ENCODE data around the gene GRAP.

Gene GRAP

GRCh38 chr17:19001907-19002590 lies 44.7 kb downstream of the GRAP start:
- no peak for DNase-seq

GRCh38 chr17:19000531-19001325 lies 46.0 kb downstream of the GRAP start:
- DNase-seq, result no peak

DNA sequence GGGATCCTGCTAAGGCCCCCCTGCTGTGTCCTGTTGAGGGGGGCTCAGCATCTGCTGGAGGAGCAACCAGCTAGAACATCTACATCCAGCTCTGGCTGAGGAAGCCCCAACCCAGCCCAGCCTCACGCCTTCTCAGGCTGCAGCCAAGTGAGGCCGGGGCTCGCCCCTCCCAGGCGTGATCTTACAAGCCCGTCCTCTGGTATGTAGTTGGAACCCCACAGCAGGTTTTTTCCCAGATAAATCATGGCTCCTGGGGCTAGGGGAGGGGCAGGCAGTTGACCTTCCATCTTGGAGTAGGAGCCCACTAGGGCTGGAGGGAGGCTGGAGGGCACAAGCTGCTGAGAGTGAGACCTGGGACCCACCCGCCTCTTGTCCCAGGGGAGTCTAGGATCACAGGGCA lies 46.8 kb downstream of the GRAP start:
- DNase-seq, result no peak

GRCh38 chr17:18999394-18999793 lies 47.4 kb downstream of the GRAP start:
- no peak for DNase-seq

GRCh38 chr17:18997650-18998196 lies 49.0 kb downstream of the GRAP start:
- DNase-seq, result no peak

DNA sequence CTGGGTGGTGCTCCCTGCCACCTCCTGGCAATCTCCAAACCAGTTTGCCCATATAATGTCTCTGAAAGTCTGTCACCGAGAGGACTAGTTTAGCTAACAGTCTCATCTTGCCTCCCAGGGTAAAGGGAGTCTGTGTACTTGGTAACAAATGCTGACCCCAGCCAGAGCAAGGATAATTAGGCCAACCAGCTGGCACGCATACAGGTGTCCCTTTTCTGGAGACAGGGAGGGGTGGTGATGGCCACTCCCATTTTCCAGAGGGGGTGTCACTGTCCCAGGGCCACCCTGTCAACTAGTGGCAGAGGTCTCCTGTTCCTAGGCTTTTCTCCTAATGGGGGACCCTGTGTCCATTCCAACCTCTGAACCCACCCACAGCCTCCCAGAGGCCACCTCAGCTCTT lies 50.3 kb downstream of the GRAP start:
- no peak for DNase-seq

GRCh38 chr17:18995220-18995619 lies 51.5 kb downstream of the GRAP start:
- no peak for DNase-seq

- no peak for DNase-seq
These were observed 52.1 kb downstream of the GRAP start for GRCh38 chr17:18994631-18995030.

GRCh38 chr17:18993905-18994526 lies 52.7 kb downstream of the GRAP start:
- no peak for DNase-seq

DNA sequence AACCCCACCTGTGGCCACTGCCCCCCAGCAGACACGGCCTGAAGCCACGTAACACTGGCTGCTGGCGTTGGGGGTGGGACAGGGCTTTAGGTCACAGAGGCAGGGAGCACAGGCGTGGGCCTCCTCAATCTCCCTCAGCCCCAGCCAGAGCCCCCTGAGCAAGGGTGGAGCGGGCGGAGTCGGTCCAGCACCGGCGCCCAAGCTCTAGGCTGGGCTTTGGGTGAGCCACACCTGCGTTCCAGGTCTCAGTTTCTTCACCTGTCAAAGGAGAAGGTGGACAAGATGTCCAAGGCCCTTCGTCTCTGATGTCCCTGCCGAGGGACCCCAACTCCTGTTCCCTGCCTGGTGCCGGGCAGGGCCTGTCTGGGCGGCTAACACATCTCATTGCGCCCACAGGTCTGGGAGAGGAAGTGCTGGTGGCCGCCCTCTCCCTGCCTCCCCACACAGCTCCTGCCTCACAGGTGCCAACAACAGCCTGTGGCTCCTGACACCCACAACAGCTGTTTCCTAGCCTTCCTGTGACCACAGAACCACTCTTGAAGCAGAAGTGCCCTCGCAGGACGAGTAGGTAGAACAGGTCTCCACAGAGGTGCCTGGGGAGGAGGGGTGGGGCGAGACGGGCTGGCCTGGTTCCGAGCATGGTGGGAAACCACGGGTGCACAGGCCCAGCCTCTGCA lies 54.2 kb downstream of the GRAP start:
- no peak for DNase-seq

- no peak for DNase-seq
These were observed 55.0 kb downstream of the GRAP start for GRCh38 chr17:18991531-18992315.

DNA sequence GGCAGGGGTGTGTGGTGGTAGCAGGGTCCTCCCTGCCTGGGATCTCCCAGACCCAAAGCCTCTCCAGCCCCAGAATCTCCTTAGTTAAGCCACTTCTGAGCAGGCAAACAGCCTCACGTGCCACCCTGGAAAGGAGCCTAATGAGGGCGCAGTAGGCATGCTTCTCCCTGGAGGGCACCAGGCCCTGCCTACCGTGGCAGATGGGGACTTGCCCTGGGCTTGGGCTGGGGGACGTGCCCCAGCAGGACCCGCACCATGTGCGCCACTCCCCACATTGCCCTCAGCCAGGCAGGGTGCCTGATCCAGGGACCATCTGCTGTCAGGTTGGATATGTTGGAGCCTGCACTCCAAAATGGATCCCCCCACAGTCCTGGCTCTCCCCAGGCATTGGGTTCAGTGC lies 56.4 kb downstream of the GRAP start:
- DNase-seq, result no peak

DNA sequence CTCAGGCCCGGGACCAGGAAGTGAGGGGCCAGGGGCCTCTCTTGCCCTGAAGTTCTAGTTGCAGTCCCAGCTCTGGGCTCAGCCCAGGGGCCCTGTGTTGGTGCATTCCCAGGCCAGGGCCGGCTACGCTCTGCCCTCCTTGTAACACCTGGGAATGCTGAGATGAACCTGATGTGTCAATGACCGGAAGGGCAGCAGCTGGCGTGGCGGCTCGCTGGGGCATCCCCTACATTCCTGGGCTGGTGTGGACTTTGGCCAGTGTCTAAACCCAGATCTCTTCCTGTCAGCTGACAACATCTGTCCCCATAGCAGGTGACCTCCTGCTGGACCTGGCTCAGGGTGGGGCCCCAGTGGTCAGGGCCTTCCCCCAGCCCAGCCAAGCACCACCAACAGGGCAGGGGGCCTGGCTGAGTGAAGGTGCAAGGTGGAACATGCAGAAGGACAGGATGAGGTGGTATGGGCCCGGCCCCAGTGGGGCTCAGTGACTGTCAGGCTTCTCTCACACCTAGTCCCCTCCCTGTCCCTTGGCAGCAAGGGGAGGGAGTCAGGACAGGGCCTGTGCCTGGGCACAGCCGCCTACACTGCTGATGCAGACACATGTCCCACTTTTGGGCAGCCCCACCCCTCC lies 58.1 kb downstream of the GRAP start:
- DNase-seq, result no peak

GRCh38 chr17:18987862-18988545 lies 58.8 kb downstream of the GRAP start:
- no peak for DNase-seq

- DNase-seq, result no peak
These were observed 59.5 kb downstream of the GRAP start for GRCh38 chr17:18987230-18987610.

- DNase-seq, result no peak
These were observed 60.1 kb downstream of the GRAP start for GRCh38 chr17:18986541-18987229.

- DNase-seq, result no peak
These were observed 61.3 kb downstream of the GRAP start for GRCh38 chr17:18985475-18985874.

DNA sequence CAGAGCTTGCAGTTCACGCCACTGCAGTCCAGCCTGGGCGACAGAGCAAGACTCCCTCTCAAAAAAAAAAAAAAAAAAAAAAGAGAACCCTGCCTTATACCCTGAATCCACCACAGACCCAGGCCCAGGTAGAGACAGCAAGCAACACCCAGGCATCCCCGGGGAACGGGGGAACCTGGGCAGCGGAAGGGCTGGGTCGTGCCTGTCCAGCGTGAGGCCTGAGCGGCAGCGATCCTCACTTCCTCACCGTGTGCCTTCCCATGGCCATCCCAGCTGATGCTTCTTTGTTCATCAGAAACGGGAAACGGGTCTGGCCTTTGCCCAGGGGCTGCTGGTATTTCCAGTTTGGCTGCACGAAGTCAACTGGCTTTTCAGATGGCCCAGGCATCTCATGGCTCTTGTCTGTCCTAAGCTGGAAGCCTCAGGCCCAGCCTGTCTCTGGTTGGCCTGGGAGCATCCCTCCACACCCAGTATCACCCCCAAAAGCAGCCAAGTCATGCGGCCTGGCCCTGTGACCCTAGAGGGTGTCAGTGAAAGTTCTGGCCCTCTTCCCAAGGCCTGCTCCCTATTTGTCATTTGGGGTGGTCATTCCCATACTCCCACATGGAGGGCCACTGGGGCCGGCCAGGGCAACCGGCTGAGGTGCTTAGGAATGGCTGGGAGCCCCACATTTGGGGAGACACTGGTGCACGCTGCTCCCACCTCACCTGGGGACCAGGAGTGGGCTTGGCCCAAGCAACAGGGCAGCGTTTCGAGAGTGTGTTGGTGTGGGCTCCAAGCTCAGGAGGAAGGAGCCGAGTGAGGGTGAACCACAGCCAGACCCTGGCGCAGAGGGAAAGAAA lies 62.3 kb downstream of the GRAP start:
- DNase-seq, result no peak

DNA sequence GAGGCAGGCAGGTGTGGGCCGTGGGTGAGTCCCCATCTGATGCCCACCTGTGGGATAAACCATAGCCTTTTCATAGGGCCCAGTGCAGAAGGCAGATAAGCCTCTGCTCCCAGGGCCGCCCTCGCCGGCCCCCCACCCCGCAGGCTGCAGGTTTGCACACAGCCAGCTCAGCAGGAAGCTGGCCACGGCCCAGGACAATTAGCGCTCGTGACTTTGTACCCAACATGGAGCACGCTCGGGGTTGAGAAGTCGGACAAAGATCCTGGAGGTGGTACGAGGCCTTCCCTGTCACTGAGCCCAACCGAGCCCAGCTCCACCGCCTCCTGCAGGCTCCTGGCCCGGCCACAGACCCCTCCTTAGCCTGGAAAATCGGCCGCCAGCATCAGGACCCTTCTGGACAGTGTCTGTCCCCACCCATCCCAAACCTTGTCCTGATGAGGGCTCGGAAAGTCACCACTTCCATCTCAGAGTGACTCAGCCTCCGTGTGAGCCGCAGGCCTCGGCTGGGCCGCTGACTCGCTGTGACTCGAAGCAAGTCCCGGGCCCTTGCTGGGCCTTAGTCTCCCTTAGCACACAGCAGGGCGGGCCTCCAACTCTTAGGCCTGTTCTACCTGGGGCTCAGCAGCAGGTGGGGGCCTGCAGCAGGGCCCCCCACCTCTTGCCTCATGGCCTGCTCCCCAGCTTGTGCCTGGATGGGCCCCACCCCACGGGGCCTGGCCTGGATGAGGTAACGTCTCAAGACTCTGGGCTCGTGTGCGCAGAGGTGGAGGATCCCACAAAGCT lies 64.9 kb downstream of the GRAP start:
- no peak for DNase-seq

Measured in OCI-M1 (cell line).